HCT116 (cell line): ENCODE data around the gene ANKRD60. TPM values are rescaled to one million over a fixed set of nuclear protein-coding genes. Genes with fewer than 3 reads are reported as not detected.

Experiments used
- ATAC-seq: fragments of 200-7000 bp; cut with Tn5 transposase; 2 replicates; pipeline ENCODE4 v1.9.1; 2020; ENCODE audit warnings: mild to moderate bottlenecking, moderate library complexity
- BruUV-seq: library from RNA; stranded (reverse); fragments of 400-500 nt; replicated peaks from 2 replicates; lab custom pipeline; 2021; lab: Mats Ljungman, UMichigan
- CTCF ChIA-PET: fragments of 300-600 bp; sonication (Branson Sonifier 250); formaldehyde crosslinking; loops from one replicate; lab custom pipeline; 2021; ENCODE audit warnings: antibody characterized with exemption; lab: Charles Lee
- POLR2A ChIA-PET: fragments of 300-600, 350-600 bp; sonication (Branson Sonifier 250); formaldehyde crosslinking; loops from one replicate; lab custom pipeline; 2021; ENCODE audit warnings: antibody characterized with exemption; lab: Charles Lee
- RAD21 ChIA-PET, 2 experiments: fragments of 300-600 bp; sonication (Branson Sonifier 250); formaldehyde crosslinking; loops; one replicate each; lab custom pipeline; 2023; ENCODE audit warnings: low total read pairs in 2 of 2; ENCODE audit not compliant: uncharacterized antibody in 2 of 2, unreplicated experiment in 2 of 2, low non-redundant PET in 1 of 2; lab: Charles Lee
- DNase-seq: peaks from one replicate; pipeline ENCODE4 v3.0.0-alpha.2; 2010; ENCODE audit warnings: low read depth, low spot score
- H2AFZ ChIP-seq: fragments of 200-600 bp; shearing (Covaris generic), sonication (generic); 2 replicates; pipeline ENCODE4 v1.6.1; 2017; ENCODE audit warnings: low read depth, mixed run types, mixed read lengths, antibody characterized with exemption, low read length; ENCODE audit not compliant: poor library complexity, severe bottlenecking
- H3K27ac ChIP-seq: 2 replicates; pipeline ENCODE4 v1.5.1; 2012; ENCODE audit warnings: low read depth, low read length
- H3K27me3 ChIP-seq: fragments of 200-600 bp; sonication (generic); 2 replicates; pipeline ENCODE4 v1.6.1; 2016; ENCODE audit warnings: mixed run types, low read length, mixed read lengths; ENCODE audit not compliant: insufficient read depth
- H3K36me3 ChIP-seq, 2 experiments: fragments of 200-500 bp in 1 of 2; fragments of 200-600 bp in 1 of 2; sonication (Bioruptor generic) in 1 of 2; sonication (generic) in 1 of 2; 2 replicates each; pipeline versions ENCODE4 v1.5.1 to v1.6.1; 2014 to 2016; ENCODE audit warnings: low read length in 2 of 2, inconsistent platforms in 1 of 2, mixed read lengths in 1 of 2, mixed run types in 1 of 2; ENCODE audit not compliant: insufficient read depth in 2 of 2, control insufficient read depth in 1 of 2
- H3K4me1 ChIP-seq, 2 experiments: fragments of 200-600 bp in 1 of 2; sonication (generic) in 1 of 2; 2 replicates each; pipeline versions ENCODE4 v1.5.1 to v1.6.1; 2012 to 2017; ENCODE audit warnings: low read length in 2 of 2, inconsistent platforms in 1 of 2, mild to moderate bottlenecking in 1 of 2, mixed read lengths in 1 of 2, mixed run types in 1 of 2, moderate library complexity in 1 of 2; ENCODE audit not compliant: insufficient read depth in 2 of 2, control insufficient read depth in 1 of 2
- H3K4me2 ChIP-seq: fragments of 200-600 bp; sonication (generic); 2 replicates; pipeline ENCODE4 v1.6.1; 2017; ENCODE audit warnings: mixed run types, low read length, mixed read lengths
- H3K4me3 ChIP-seq, 2 experiments: fragments of 200-600 bp in 1 of 2; sonication (generic) in 1 of 2; replicated peaks in 1 of 2; 2 replicates each; pipeline ENCODE4 v1.5.1; 2011 to 2016; ENCODE audit warnings: low read length in 2 of 2, control low read depth in 1 of 2, low read depth in 1 of 2, mild to moderate bottlenecking in 1 of 2, mixed read lengths in 1 of 2, mixed run types in 1 of 2
- H3K79me2 ChIP-seq: fragments of 200-600 bp; sonication (generic); 2 replicates; pipeline ENCODE4 v1.6.1; 2017; ENCODE audit warnings: mild to moderate bottlenecking, mixed run types, low read length, moderate library complexity, mixed read lengths; ENCODE audit not compliant: insufficient read depth
- H3K9ac ChIP-seq: fragments of 200-600 bp; sonication (generic); 2 replicates; pipeline ENCODE4 v1.6.1; 2016; ENCODE audit warnings: low read length, mixed read lengths
- H3K9me2 ChIP-seq: fragments of 200-600 bp; sonication (generic), shearing (Covaris generic); 2 replicates; pipeline ENCODE4 v1.6.1; 2017; ENCODE audit warnings: mixed run types, mild to moderate bottlenecking, moderate library complexity; ENCODE audit not compliant: insufficient read depth
- H3K9me3 ChIP-seq, 2 experiments: fragments of 200-500 bp in 1 of 2; fragments of 200-600 bp in 1 of 2; sonication (Bioruptor generic) in 1 of 2; sonication (generic) in 1 of 2; 2 replicates each; pipeline ENCODE4 v1.6.1; 2014 to 2017; ENCODE audit warnings: low read length in 2 of 2, mixed read lengths in 2 of 2, inconsistent platforms in 1 of 2, low read depth in 1 of 2, mild to moderate bottlenecking in 1 of 2, mixed run types in 1 of 2, moderate library complexity in 1 of 2; ENCODE audit not compliant: control insufficient read depth in 1 of 2, insufficient read depth in 1 of 2
- H4K20me1 ChIP-seq: fragments of 200-600 bp; sonication (generic), shearing (Covaris generic); 2 replicates; pipeline ENCODE4 v1.6.1; 2017; ENCODE audit warnings: mixed run types, mild to moderate bottlenecking, moderate library complexity; ENCODE audit not compliant: insufficient read depth
- CBX3 ChIP-seq: IDR thresholded peaks from 2 replicates; pipeline ENCODE4 v1.6.1; 2012; ENCODE audit warnings: low read depth
- CEBPB ChIP-seq: IDR thresholded peaks from 2 replicates; pipeline ENCODE4 v1.6.1; 2012; ENCODE audit warnings: low read depth
- CTCF ChIP-seq, 3 experiments: fragments of 200-600 bp in 1 of 3; sonication (generic) in 1 of 3; IDR thresholded peaks in 2 of 3; conservative IDR thresholded peaks in 1 of 3; 2 replicates each; pipeline ENCODE4 v1.5.1; 2012 to 2017; ENCODE audit warnings: low read depth in 2 of 3, low read length in 2 of 3, antibody characterized with exemption in 1 of 3, borderline replicate concordance in 1 of 3, control low read depth in 1 of 3, mild to moderate bottlenecking in 1 of 3, mixed read lengths in 1 of 3, mixed run types in 1 of 3, moderate library complexity in 1 of 3; ENCODE audit not compliant: insufficient read depth in 1 of 3
- EGR1 ChIP-seq: IDR thresholded peaks from 2 replicates; pipeline ENCODE4 v1.6.1; 2012; ENCODE audit warnings: low read depth
- EZH2 ChIP-seq: fragments of 200-600 bp; sonication (generic); IDR thresholded peaks from 2 replicates; pipeline ENCODE4 v1.6.1; 2017; ENCODE audit warnings: antibody characterized with exemption, mixed run types
- EZH2phosphoT487 ChIP-seq: fragments of 200-600 bp; IDR thresholded peaks from 2 replicates; pipeline ENCODE4 v1.6.1; 2018; ENCODE audit warnings: antibody characterized with exemption, borderline replicate concordance
- FOSL1 ChIP-seq: IDR thresholded peaks from 2 replicates; pipeline ENCODE4 v1.6.1; 2012; ENCODE audit warnings: low read depth
- POLR2A ChIP-seq: IDR thresholded peaks from 2 replicates; pipeline ENCODE4 v1.7.0; 2011; ENCODE audit warnings: borderline replicate concordance; ENCODE audit not compliant: insufficient read depth, insufficient read length; ENCODE audit errors: extremely low read depth
- POLR2AphosphoS5 ChIP-seq: IDR thresholded peaks from 2 replicates; pipeline ENCODE4 v1.6.1; 2011; ENCODE audit warnings: mild to moderate bottlenecking, low read depth, low read length, moderate library complexity
- RAD21 ChIP-seq: IDR thresholded peaks from 2 replicates; pipeline ENCODE4 v1.6.1; 2012; ENCODE audit warnings: low read depth, mild to moderate bottlenecking
- REST ChIP-seq: IDR thresholded peaks from 2 replicates; pipeline ENCODE4 v1.6.1; 2012; ENCODE audit warnings: low read depth
- SRF ChIP-seq: IDR thresholded peaks from 2 replicates; pipeline ENCODE4 v1.6.1; 2012; ENCODE audit warnings: low read depth
- TCF7L2 ChIP-seq: IDR thresholded peaks from 2 replicates; pipeline ENCODE4 v1.7.0; 2011; ENCODE audit warnings: borderline replicate concordance, inconsistent platforms; ENCODE audit not compliant: insufficient read depth, insufficient read length; ENCODE audit errors: extremely low read depth
- YY1 ChIP-seq: IDR thresholded peaks from 2 replicates; pipeline ENCODE4 v1.6.1; 2011; ENCODE audit warnings: low read length, low read depth, moderate library complexity, mild to moderate bottlenecking; ENCODE audit not compliant: insufficient replicate concordance; ENCODE audit errors: extremely low read depth
- ZFX ChIP-seq: fragments of 450-650 bp; IDR thresholded peaks from 2 replicates; pipeline ENCODE4 v1.6.1; 2017
- ZNF274 ChIP-seq: fragments of 200-500 bp; sonication (Bioruptor generic); IDR thresholded peaks from 2 replicates; pipeline ENCODE4 v1.6.1; 2014; ENCODE audit warnings: mild to moderate bottlenecking, low read depth, low read length, inconsistent platforms
- intact Hi-C: fragments of 100-400 bp; cut with micrococcal nuclease; formaldehyde crosslinking; loops from 2 replicates; pipeline ENCODE4 v1.10.0; 2022
- total RNA-seq: library from RNA; stranded (reverse); gene quantifications from one replicate; pipeline ENCODE4 v1.2.1, GENCODE V29; 2021; ENCODE audit not compliant: unreplicated experiment
- TF ChIP-seq, protein P1 (sequence below): IDR thresholded peaks from 2 replicates; pipeline ENCODE4 v1.6.1; 2012
- TF ChIP-seq, protein P2 (sequence below): IDR thresholded peaks from 2 replicates; pipeline ENCODE4 v1.6.1; 2012

ANKRD60 gene
- total RNA-seq, 1 experiment from 2014 or later = not detected

- Histone ChIP-seq H4K20me1 (no peaks in the 10 kb centered on the region), H3K79me2 (no peaks in the 10 kb centered on the region), H3K4me1 (peaks cover 0 to 1% of the 10 kb centered on the region in 2 experiments; a peak in 1 of 4 replicates), H3K27me3 (no peaks in the 10 kb centered on the region), H3K36me3 (no peaks in the 10 kb centered on the region), H3K4me3 (no peak overlapping the region), H3K9ac (no peak overlapping the region), H3K4me2 (no peak overlapping the region), H3K9me2 (no peaks in the 10 kb centered on the region), H3K9me3 (no peaks in the 10 kb centered on the region), H2AFZ (no peak overlapping the region), H3K27ac (no peak overlapping the region)
- ChIA-PET CTCF (no interaction called here), RAD21 (no interaction called here), POLR2A (no interaction called here)
- ATAC-seq = no peak
- no peak for DNase-seq
- intact Hi-C loops = loop anchor here (10.0 kb wide), 1 partner anchor 579 kb away; no protein-coding TSS in a partner anchor
- TF ChIP-seq REST (no peak), CBX3 (no peak), EZH2phosphoT487 (no peak), TCF7L2 (no peak), ZFX (no peak), RAD21 (no peak), CTCF (IDR thresholded peaks at IDR 0.05 in 2 of 3, conservative IDR thresholded peaks at IDR 0.05 in 1 of 3; ENCODE audit: borderline replicate concordance in 1 of 3, insufficient read depth in 1 of 3, low read depth in 2 of 3, low read length in 2 of 3) (no peak), SRF (no peak), CEBPB (no peak), EGR1 (no peak), YY1 (no peak), POLR2A (no peak), ZNF274 (no peak), FOSL1 (no peak), EZH2 (no peak), POLR2AphosphoS5 (no peak)
- TF ChIP-seq, protein P1, sequence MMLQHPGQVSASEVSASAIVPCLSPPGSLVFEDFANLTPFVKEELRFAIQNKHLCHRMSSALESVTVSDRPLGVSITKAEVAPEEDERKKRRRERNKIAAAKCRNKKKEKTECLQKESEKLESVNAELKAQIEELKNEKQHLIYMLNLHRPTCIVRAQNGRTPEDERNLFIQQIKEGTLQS = no peak
- TF ChIP-seq, protein P2, sequence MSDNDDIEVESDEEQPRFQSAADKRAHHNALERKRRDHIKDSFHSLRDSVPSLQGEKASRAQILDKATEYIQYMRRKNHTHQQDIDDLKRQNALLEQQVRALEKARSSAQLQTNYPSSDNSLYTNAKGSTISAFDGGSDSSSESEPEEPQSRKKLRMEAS = no peak
- BruUV-seq = no TSS peak
Measured at GRCh38 chr20:58173930-58174707, 54.3 kb downstream of the ANKRD60 start.
